Activated B cell treated with CpG ODN at 0.5 μM for 24 hours (primary cell): ENCODE data around the gene PRM2. TPM values are rescaled to one million over a fixed set of nuclear protein-coding genes. Genes with fewer than 3 reads are reported as not detected.

Source experiments
- ATAC-seq: fragments of 200-7000 bp; cut with Tn5 transposase; one replicate; pipeline ENCODE4 v1.10.0; 2021; ENCODE audit warnings: low read depth, mild to moderate bottlenecking, moderate library complexity
- CTCF ChIA-PET: fragments of 350-600 bp; sonication (Branson Sonifier 250); formaldehyde crosslinking; loops from one replicate; lab custom pipeline; 2021; ENCODE audit warnings: antibody characterized with exemption; lab: Charles Lee
- POLR2A ChIA-PET: fragments of 350-600 bp; sonication (Branson Sonifier 250); formaldehyde crosslinking; loops from one replicate; lab custom pipeline; 2021; ENCODE audit warnings: antibody characterized with exemption; lab: Charles Lee
- DNase-seq: peaks from one replicate; pipeline ENCODE4 v3.0.0; 2022
- H3K27ac Mint-ChIP-seq: one replicate; pipeline ENCODE4 v1.8.0; 2020; ENCODE audit warnings: mixed read lengths
- H3K27me3 Mint-ChIP-seq: one replicate; pipeline ENCODE4 v1.8.0; 2021; ENCODE audit warnings: mixed read lengths
- H3K36me3 Mint-ChIP-seq: one replicate; pipeline ENCODE4 v1.8.0; 2021; ENCODE audit warnings: low read depth, mixed read lengths
- H3K4me1 Mint-ChIP-seq: one replicate; pipeline ENCODE4 v1.8.0; 2021; ENCODE audit warnings: mixed read lengths
- H3K4me3 Mint-ChIP-seq: one replicate; pipeline ENCODE4 v1.8.0; 2020; ENCODE audit warnings: mild to moderate bottlenecking, mixed read lengths
- H3K9me3 Mint-ChIP-seq: one replicate; pipeline ENCODE4 v1.8.0; 2020; ENCODE audit warnings: mixed read lengths
- intact Hi-C: fragments of 100-400 bp; cut with micrococcal nuclease; formaldehyde crosslinking; loops from one replicate; pipeline ENCODE4 v1.15.1; 2024
- total RNA-seq: library from RNA; stranded (reverse); gene quantifications from 2 replicates; pipeline ENCODE4 v1.2.3, GENCODE V29; 2022
- TF ChIP-seq, protein P1 (sequence below): fragments of 200-600 bp; IDR thresholded peaks from one replicate; pipeline ENCODE4 v1.8.0; 2022; ENCODE audit warnings: antibody characterized with exemption, mild to moderate bottlenecking

The PRM2 gene
- total RNA-seq, 1 donor from 2014 or later, result not detected

DNA sequence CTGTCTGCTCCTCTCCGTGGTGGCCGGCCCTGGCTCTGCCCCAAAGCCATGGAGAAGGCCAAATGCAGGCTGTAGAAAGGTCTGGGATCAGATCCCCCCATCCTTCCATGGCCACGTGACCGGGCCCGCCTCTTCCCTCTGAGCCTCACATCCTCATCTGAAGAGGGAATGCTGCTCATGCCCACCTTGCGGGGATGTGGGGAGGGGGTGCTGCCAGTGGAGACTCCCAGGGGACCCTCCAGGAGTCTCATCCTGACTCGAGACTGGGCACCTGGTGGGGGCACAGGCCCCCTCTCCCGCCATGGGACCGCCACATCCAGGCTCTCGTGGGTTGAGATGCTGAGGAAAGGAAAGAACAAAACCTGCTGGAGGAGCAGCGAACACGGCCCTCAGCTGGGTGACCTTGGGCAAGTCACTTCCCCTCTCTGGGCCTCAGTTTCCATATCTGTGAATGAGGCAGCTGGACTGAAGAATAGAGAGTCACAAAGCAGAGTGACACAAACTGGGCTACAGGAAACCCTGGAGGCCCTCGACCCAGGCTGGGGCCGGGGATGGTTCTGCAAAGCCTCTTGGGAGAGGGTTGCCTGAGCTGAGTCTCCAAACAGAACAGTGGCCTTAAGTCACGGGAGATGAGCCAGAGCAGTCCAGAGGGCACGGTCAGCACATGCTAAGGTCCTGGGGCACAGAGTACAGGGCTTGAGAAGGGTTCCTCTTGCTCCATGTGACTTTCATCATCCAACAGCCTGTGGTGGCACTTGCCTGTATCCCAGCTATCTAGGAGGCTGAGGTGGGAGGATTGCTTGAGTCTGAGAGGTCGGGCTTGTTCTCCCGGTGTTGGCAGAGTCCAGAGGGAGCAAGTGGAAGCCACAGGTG lies 50.4 kb downstream of the PRM2 start:
- peak overlapping the region; percentile 83 for H3K27ac Mint-ChIP-seq
- no peaks in the 10 kb centered on the region for H3K27me3 Mint-ChIP-seq
- no peaks in the 10 kb centered on the region for H3K9me3 Mint-ChIP-seq
- ChIA-PET CTCF (interaction anchor here (0.9 to 2.1 kb wide), 4 partner anchors 29 to 148 kb away, joined by 3 to 21 read pairs (median 4); partner anchors contain the start of gene SOCS1), POLR2A (interaction anchor here (0.6 to 4.2 kb wide), 25 partner anchors 9 to 260 kb away, joined by 3 to 79 read pairs (median 8); partner anchors contain the start of gene SOCS1)
- no peak for ATAC-seq
- no peak for DNase-seq
- intact Hi-C loops, result loop anchor here (1.0 to 2.0 kb wide), 7 partner anchors 7 to 147 kb away; no protein-coding TSS in a partner anchor
- TF ChIP-seq, protein P1, sequence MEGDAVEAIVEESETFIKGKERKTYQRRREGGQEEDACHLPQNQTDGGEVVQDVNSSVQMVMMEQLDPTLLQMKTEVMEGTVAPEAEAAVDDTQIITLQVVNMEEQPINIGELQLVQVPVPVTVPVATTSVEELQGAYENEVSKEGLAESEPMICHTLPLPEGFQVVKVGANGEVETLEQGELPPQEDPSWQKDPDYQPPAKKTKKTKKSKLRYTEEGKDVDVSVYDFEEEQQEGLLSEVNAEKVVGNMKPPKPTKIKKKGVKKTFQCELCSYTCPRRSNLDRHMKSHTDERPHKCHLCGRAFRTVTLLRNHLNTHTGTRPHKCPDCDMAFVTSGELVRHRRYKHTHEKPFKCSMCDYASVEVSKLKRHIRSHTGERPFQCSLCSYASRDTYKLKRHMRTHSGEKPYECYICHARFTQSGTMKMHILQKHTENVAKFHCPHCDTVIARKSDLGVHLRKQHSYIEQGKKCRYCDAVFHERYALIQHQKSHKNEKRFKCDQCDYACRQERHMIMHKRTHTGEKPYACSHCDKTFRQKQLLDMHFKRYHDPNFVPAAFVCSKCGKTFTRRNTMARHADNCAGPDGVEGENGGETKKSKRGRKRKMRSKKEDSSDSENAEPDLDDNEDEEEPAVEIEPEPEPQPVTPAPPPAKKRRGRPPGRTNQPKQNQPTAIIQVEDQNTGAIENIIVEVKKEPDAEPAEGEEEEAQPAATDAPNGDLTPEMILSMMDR, result no peak
- H3K4me3 Mint-ChIP-seq, result peak overlapping the region; percentile 69
- H3K36me3 Mint-ChIP-seq, result no peaks in the 10 kb centered on the region
- peaks cover 40% of the 10 kb centered on the region for H3K4me1 Mint-ChIP-seq

Other genes with a start within 250 kb of the PRM2 start
- gene SOCS1, start 20.3 kb downstream of the PRM2 start, total RNA-seq, result 68.6 and 76.2 TPM in 2 replicates
- not detected in 2 replicates for gene TNP2, start 7.2 kb downstream of the PRM2 start, total RNA-seq
- not detected in 2 replicates for gene PRM3, start 2.9 kb downstream of the PRM2 start, total RNA-seq
- not detected in 2 replicates for gene PRM1, start 4.8 kb upstream of the PRM2 start, total RNA-seq
- gene RMI2, start 69.0 kb upstream of the PRM2 start, total RNA-seq, result 8.1 TPM in 2 replicates